Activated CD8-positive, alpha-beta memory T cell treated with anti-CD3 and anti-CD28 coated beads for 24 hours (primary cell): ENCODE data around the gene OVCH1.
"Not testable (repeated sequence)": the region's sequence is repeated elsewhere in the genome, so short reads cannot be mapped to it uniquely, and the experiment has no call there.

Experiments
- DNase-seq: peaks from one replicate; pipeline ENCODE4 v3.0.0-alpha.2; 2020

The OVCH1 gene

GRCh38 chr12:29398495-29398894 is 99.0 kb downstream of the OVCH1 start:
- DNase-seq, result no peak

DNA sequence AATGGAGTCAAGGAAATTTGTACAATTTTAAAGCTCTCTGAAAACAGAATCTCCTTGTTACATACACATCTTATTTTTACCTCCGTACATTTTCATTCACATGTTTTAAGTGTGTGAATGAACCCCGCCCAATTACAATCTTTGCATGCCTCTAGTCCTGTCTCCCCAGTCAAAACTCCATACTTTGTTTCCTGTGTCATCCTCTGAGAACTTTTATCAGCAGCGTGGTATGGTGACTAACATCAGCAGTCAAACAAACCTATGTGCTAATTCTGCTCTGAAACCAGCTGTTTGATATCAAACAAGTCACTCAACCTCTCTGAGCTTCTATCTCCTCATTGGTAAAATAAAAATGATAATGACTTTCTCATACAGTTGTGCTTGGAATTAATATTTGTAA is 100.7 kb downstream of the OVCH1 start:
- no peak for DNase-seq

DNA sequence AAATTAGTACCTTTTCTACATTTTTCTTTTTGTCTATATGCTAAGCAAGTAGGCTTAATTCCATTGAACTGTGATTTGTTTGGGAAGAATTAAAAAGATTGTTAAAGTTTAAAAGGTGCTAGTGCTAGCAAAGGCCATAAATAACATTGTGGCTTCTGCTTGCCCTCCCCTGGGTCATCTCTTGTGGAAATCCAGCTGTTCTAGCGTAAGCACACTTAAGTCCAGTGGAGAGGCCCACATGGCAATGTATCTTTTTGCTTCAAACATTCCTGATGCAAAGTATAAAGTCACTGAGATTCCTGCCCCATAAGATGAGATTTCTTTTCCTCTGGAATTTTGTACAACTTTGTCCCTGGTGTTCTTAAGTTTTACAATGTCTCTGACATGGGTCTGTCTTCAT is 102.1 kb downstream of the OVCH1 start:
- no peak for DNase-seq

GRCh38 chr12:29390419-29390818 is 107.1 kb downstream of the OVCH1 start:
- DNase-seq, result not testable (repeated sequence)

DNA sequence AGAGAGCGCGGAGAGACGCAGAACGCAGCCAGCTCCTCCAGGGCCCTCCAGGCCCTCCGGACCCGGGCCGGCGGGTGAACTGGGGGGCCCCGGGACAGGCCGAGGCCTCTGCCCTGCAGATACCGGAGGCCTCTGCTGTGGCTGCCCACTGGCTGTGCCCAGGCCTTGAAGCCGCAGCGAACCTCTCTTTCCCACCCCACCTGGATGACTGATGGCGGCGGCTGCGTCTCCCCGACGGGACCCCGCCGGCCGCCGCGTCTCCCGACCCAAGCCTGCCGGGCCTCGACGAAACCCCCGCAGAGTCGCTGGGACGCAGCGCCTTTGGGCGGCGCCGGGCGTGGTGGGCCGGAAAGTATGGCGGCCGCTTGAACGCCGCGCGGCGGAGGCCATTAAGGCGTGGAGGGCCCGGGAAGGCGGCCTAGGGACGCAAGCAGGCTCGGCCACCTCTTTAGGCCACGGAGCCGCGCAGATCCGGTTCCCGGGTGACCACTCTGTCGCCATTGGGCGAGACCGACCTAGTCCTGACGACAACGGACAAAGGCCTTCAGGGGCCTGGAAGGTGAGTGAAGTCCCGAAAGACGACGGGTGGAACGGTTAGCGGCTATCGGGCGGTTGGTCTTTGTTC is 108.1 kb downstream of the OVCH1 start:
- DNase-seq, result no peak

DNA sequence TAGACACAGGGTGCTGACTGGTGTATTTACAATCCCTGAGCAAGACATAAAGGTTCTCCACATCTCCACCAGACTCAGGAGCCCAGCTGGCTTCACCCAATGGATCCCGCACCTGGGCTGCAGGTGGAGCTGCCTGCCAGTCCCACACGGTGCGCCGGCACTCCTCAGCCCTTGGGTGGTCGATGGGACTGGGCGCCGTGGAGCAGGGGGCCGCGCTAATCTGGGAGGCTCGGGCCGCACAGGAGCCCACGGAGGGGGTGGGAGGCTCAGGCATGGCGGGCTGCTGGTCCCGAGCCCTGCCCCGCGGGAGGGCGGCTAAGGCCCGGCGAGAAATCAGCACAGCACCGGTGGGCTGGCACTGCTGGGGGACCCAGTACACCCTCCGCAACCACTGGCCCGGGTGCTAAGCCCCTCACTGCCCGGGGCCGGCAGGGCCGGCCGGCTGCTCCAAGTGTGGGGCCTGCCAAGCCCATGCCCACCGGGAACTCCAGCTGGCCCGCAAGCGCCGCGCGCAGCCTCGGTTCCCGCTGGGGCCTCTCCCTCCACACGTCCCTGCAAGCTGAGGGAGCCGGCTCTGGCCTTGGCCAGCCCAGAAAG is 111.3 kb downstream of the OVCH1 start:
- DNase-seq, result not testable (repeated sequence)

- DNase-seq, result not testable (repeated sequence)
Measured at GRCh38 chr12:29385194-29385593, 112.3 kb downstream of the OVCH1 start.

DNA sequence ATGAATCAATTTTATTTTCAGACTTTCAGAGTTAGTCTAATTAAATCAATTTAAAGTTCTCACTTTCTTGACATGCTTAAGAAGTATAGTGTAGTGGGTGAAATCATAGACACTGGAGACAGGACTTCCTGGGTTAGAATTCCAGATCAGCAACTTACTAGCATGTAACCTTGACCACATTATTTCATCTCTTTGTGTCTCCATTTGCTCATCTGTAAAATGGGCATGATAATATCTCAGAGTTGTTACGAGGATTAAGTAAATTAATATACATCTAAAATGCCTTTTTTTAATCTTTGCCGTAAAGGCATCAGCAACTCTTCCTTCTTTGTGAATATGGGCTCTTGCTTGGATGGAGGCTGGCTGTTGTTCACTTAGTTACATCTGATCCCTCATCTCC is 115.2 kb downstream of the OVCH1 start:
- DNase-seq, result no peak

GRCh38 chr12:29380536-29381523 is 116.7 kb downstream of the OVCH1 start, which contains the start of gene ERGIC2:
ERGIC2 (minus strand) TSS chr12:29381172; CDS start chr12:29371633, 9,539 bp downstream.
- peak; percentile 93 for DNase-seq
